GM18858 (cell line): Measurements from ENCODE around the gene CNN2.

Experiments
- ATAC-seq: cut with Tn5 transposase; IDR thresholded peaks from one replicate; pipeline ENCODE4 v1.9.1; 2021; ENCODE audit not compliant: unreplicated experiment

Gene CNN2

GRCh38 chr19:1080360-1081161 lies 54.2 kb downstream of the CNN2 start:
- ATAC-seq: no peak

GRCh38 chr19:1081301-1082164 lies 55.1 kb downstream of the CNN2 start:
- ATAC-seq: no peak

GRCh38 chr19:1082165-1082927 lies 55.9 kb downstream of the CNN2 start:
- ATAC-seq: no peak

- no peak for ATAC-seq
Measured at GRCh38 chr19:1082928-1083816, 56.8 kb downstream of the CNN2 start.

- ATAC-seq: no peak
Measured at GRCh38 chr19:1084024-1084868, 57.8 kb downstream of the CNN2 start.

- no peak for ATAC-seq
Measured at GRCh38 chr19:1085053-1085658, 58.7 kb downstream of the CNN2 start.

- ATAC-seq: no peak
Measured at GRCh38 chr19:1085676-1086442, 59.5 kb downstream of the CNN2 start.

GRCh38 chr19:1086613-1087012 lies 60.2 kb downstream of the CNN2 start:
- ATAC-seq: no peak

GRCh38 chr19:1087813-1088415 lies 61.5 kb downstream of the CNN2 start:
- ATAC-seq: no peak

- ATAC-seq: no peak
Measured at GRCh38 chr19:1088416-1089010, 62.1 kb downstream of the CNN2 start.
